Neural progenitor cell (in vitro differentiated cells): ENCODE results near the gene PAPPA2. TPM values are rescaled to one million over a fixed set of nuclear protein-coding genes. Genes with fewer than 3 reads are reported as not detected.

Experiments
- DNase-seq: peaks from one replicate; pipeline ENCODE4 v3.0.0-alpha.2; 2016; ENCODE audit warnings: low spot score
- H2AFZ ChIP-seq: fragments of 200-600 bp; sonication (generic); replicated peaks from 2 replicates; pipeline ENCODE4 v1.6.1; 2016; ENCODE audit warnings: antibody characterized with exemption
- H3F3A ChIP-seq: fragments of 200-600 bp; sonication (generic); 2 replicates; pipeline ENCODE4 v1.6.1; 2016; ENCODE audit warnings: antibody characterized with exemption, low read depth
- H3K27ac ChIP-seq: fragments of 200-600 bp; sonication (generic); 2 replicates; pipeline ENCODE4 v1.5.1; 2016; ENCODE audit warnings: mild to moderate bottlenecking
- H3K27me3 ChIP-seq: fragments of 200-600 bp; sonication (generic); 2 replicates; pipeline ENCODE4 v1.6.1; 2016; ENCODE audit warnings: mild to moderate bottlenecking, moderate library complexity
- H3K36me3 ChIP-seq: fragments of 200-600 bp; sonication (generic); 2 replicates; pipeline ENCODE4 v1.5.1; 2016
- H3K4me1 ChIP-seq: fragments of 200-600 bp; sonication (generic); 2 replicates; pipeline ENCODE4 v1.6.1; 2016; ENCODE audit warnings: mixed run types
- H3K4me2 ChIP-seq: fragments of 200-600 bp; sonication (generic); 2 replicates; pipeline ENCODE4 v1.6.1; 2016
- H3K4me3 ChIP-seq: fragments of 200-600 bp; sonication (generic); 2 replicates; pipeline ENCODE4 v1.5.1; 2016
- H3K79me2 ChIP-seq: fragments of 200-600 bp; sonication (generic); 2 replicates; pipeline ENCODE4 v1.6.1; 2016; ENCODE audit warnings: low read depth
- H3K9ac ChIP-seq: fragments of 200-600 bp; sonication (generic); 2 replicates; pipeline ENCODE4 v1.6.1; 2016
- H3K9me3 ChIP-seq: fragments of 200-600 bp; sonication (generic); 2 replicates; pipeline ENCODE4 v1.5.1; 2016; ENCODE audit warnings: low read depth
- H4K20me1 ChIP-seq: fragments of 200-600 bp; sonication (generic); 2 replicates; pipeline ENCODE4 v1.6.1; 2016; ENCODE audit warnings: low read depth
- H3K27ac Mint-ChIP-seq: 3 replicates; pipeline ENCODE4 v1.8.0; 2021; ENCODE audit warnings: mixed read lengths
- H3K27me3 Mint-ChIP-seq: 2 replicates; pipeline ENCODE4 v1.8.0; 2022; ENCODE audit warnings: low read depth, mild to moderate bottlenecking, inconsistent platforms, moderate library complexity, mixed read lengths; ENCODE audit not compliant: insufficient read depth
- H3K36me3 Mint-ChIP-seq: 3 replicates; pipeline ENCODE4 v1.8.0; 2021; ENCODE audit warnings: mixed read lengths
- H3K4me1 Mint-ChIP-seq: 3 replicates; pipeline ENCODE4 v1.8.0; 2021; ENCODE audit warnings: mixed read lengths
- H3K4me3 Mint-ChIP-seq: 3 replicates; pipeline ENCODE4 v1.8.0; 2021; ENCODE audit warnings: mild to moderate bottlenecking, moderate library complexity, mixed read lengths
- H3K9me3 Mint-ChIP-seq: 3 replicates; pipeline ENCODE4 v1.8.0; 2020; ENCODE audit warnings: mixed read lengths
- CTCF ChIP-seq: fragments of 200-600 bp; sonication (generic); IDR thresholded peaks from 2 replicates; pipeline ENCODE4 v1.5.1; 2017; ENCODE audit warnings: antibody characterized with exemption, mild to moderate bottlenecking
- EZH2 ChIP-seq: fragments of 200-600 bp; sonication (generic); IDR thresholded peaks from 2 replicates; pipeline ENCODE4 v1.6.1; 2017; ENCODE audit warnings: antibody characterized with exemption, mild to moderate bottlenecking, moderate library complexity
- EZH2phosphoT487 ChIP-seq: fragments of 200-600 bp; sonication (generic); IDR thresholded peaks from 2 replicates; pipeline ENCODE4 v1.6.1; 2017; ENCODE audit warnings: antibody characterized with exemption
- total RNA-seq: library from RNA; depleted of rRNA; stranded (reverse); fragments of >200 nt; gene quantifications from 2 replicates; pipeline ENCODE4 v1.2.3, GENCODE V29; 2015; ENCODE audit warnings: low replicate concordance

Gene PAPPA2
- total RNA-seq, 1 donor from 2014 or later: 0.17 TPM

GRCh38 chr1:176786274-176786673, 323.3 kb downstream of the PAPPA2 start:
- no peak overlapping the region for H3K9ac ChIP-seq
- peaks cover 15% of the 10 kb centered on the region for H3K4me1 Mint-ChIP-seq
- H2AFZ ChIP-seq: no peak overlapping the region
- H3K9me3 ChIP-seq: no peaks in the 10 kb centered on the region
- no peaks in the 10 kb centered on the region for H4K20me1 ChIP-seq
- H3K9me3 Mint-ChIP-seq: no peaks in the 10 kb centered on the region
- no peak for DNase-seq
- no peak overlapping the region for H3K27ac Mint-ChIP-seq
- H3K4me3 Mint-ChIP-seq: no peak overlapping the region
- H3K4me2 ChIP-seq: no peak overlapping the region
- H3F3A ChIP-seq: no peaks in the 10 kb centered on the region
- H3K27ac ChIP-seq: no peak overlapping the region
- no peaks in the 10 kb centered on the region for H3K27me3 Mint-ChIP-seq
- TF ChIP-seq EZH2 (no peak), EZH2phosphoT487 (no peak), CTCF (no peak)
- H3K27me3 ChIP-seq: no peaks in the 10 kb centered on the region
- H3K4me1 ChIP-seq: peaks cover 4% of the 10 kb centered on the region
- no peaks in the 10 kb centered on the region for H3K36me3 ChIP-seq
- H3K4me3 ChIP-seq: no peak overlapping the region
- no peaks in the 10 kb centered on the region for H3K79me2 ChIP-seq
- no peaks in the 10 kb centered on the region for H3K36me3 Mint-ChIP-seq

- DNase-seq: no peak
- H3K9me3 Mint-ChIP-seq: no peaks in the 10 kb centered on the region
- no peak for TF ChIP-seq EZH2phosphoT487
- no peak for TF ChIP-seq EZH2
- no peak for TF ChIP-seq CTCF
- no peaks in the 10 kb centered on the region for H3K27me3 Mint-ChIP-seq
- Histone ChIP-seq H3K4me1 (peaks cover 4% of the 10 kb centered on the region), H3K4me2 (no peak overlapping the region), H3K79me2 (no peaks in the 10 kb centered on the region), H3K9ac (no peak overlapping the region), H3K36me3 (no peaks in the 10 kb centered on the region), H3K27ac (no peak overlapping the region), H2AFZ (no peak overlapping the region), H3K4me3 (no peak overlapping the region), H3K27me3 (no peaks in the 10 kb centered on the region), H3K9me3 (no peaks in the 10 kb centered on the region), H4K20me1 (no peaks in the 10 kb centered on the region), H3F3A (no peaks in the 10 kb centered on the region)
- no peaks in the 10 kb centered on the region for H3K36me3 Mint-ChIP-seq
- no peak overlapping the region for H3K4me3 Mint-ChIP-seq
- no peak overlapping the region for H3K27ac Mint-ChIP-seq
- H3K4me1 Mint-ChIP-seq: peaks cover 15% of the 10 kb centered on the region
Measured at GRCh38 chr1:176789571-176790090, 326.7 kb downstream of the PAPPA2 start.

- DNase-seq: no peak
- no peaks in the 10 kb centered on the region for H4K20me1 ChIP-seq
- H3K9me3 ChIP-seq: no peaks in the 10 kb centered on the region
- H3K4me1 ChIP-seq: peaks cover 4% of the 10 kb centered on the region
- no peaks in the 10 kb centered on the region for H3K27me3 Mint-ChIP-seq
- H3K4me3 ChIP-seq: no peak overlapping the region
- H3K4me3 Mint-ChIP-seq: no peak overlapping the region
- no peaks in the 10 kb centered on the region for H3K27me3 ChIP-seq
- H3K36me3 Mint-ChIP-seq: no peaks in the 10 kb centered on the region
- H2AFZ ChIP-seq: no peak overlapping the region
- no peaks in the 10 kb centered on the region for H3K79me2 ChIP-seq
- H3K27ac ChIP-seq: no peak overlapping the region
- H3K9ac ChIP-seq: no peak overlapping the region
- H3K27ac Mint-ChIP-seq: no peak overlapping the region
- H3K36me3 ChIP-seq: no peaks in the 10 kb centered on the region
- no peak overlapping the region for H3K4me2 ChIP-seq
- no peaks in the 10 kb centered on the region for H3K9me3 Mint-ChIP-seq
- peaks cover 11% of the 10 kb centered on the region for H3K4me1 Mint-ChIP-seq
- TF ChIP-seq CTCF (no peak), EZH2phosphoT487 (no peak), EZH2 (no peak)
- no peaks in the 10 kb centered on the region for H3F3A ChIP-seq
Measured at GRCh38 chr1:176790786-176791185, 327.8 kb downstream of the PAPPA2 start.
